Neural progenitor cell (in vitro differentiated cells): ENCODE data around the gene VSTM5.

Experiments used
- CTCF ChIP-seq: fragments of 200-600 bp; sonication (generic); IDR thresholded peaks from 2 replicates; pipeline ENCODE4 v1.5.1; 2017; ENCODE audit warnings: antibody characterized with exemption, mild to moderate bottlenecking
- EZH2 ChIP-seq: fragments of 200-600 bp; sonication (generic); IDR thresholded peaks from 2 replicates; pipeline ENCODE4 v1.6.1; 2017; ENCODE audit warnings: antibody characterized with exemption, mild to moderate bottlenecking, moderate library complexity
- EZH2phosphoT487 ChIP-seq: fragments of 200-600 bp; sonication (generic); IDR thresholded peaks from 2 replicates; pipeline ENCODE4 v1.6.1; 2017; ENCODE audit warnings: antibody characterized with exemption

DNA sequence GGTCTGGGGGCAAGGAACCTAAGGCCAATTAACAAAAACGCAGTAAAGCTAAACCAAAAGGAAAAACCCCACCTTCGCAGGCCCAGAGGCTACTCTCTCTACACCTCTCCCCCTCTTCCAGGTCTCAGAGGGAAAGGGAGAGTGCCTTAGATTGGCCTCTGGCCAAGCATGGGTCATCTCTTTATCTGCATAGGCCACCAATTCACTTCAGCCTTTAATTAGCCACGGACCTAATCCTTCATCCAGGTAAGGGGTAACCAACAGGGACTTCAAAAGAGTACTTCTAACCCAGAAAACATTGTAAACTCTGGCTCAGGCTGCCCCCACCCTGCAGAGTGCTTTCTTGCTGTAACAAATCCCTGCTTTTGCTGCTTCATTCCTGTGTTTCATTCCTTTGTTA is 9.4 kb downstream of the VSTM5 start:
- TF ChIP-seq CTCF (no peak), EZH2 (no peak), EZH2phosphoT487 (no peak)
